HG03135 (cell line): ENCODE data around the gene SOHLH1.
"Not testable (repeated sequence)": the region's sequence is repeated elsewhere in the genome, so short reads cannot be mapped to it uniquely, and the experiment has no call there.

Experiments
- ATAC-seq: cut with Tn5 transposase; IDR thresholded peaks from one replicate; pipeline ENCODE4 v1.9.1; 2021; ENCODE audit warnings: mild to moderate bottlenecking, moderate library complexity; ENCODE audit not compliant: unreplicated experiment

Gene SOHLH1

DNA sequence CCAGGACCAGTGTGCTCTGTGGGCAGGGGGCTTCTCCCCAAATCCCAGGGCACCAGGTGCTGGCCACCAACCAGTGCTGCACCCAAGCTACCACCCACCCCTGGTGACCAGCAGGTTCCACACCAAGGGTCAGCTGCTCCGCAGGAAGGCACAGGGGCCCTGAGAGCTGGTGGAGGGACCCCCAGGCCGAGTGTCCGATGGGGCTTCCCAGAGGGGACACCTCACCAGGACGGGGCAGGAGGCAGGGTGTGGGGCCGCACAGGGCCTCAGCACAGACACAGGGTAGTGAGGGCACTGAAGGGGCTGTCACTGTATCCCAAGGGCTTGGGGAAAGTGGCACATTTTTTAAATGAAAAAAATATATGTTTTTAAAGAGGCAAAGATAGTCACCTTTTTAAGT lies 18.1 kb downstream of the SOHLH1 start:
- ATAC-seq = no peak

DNA sequence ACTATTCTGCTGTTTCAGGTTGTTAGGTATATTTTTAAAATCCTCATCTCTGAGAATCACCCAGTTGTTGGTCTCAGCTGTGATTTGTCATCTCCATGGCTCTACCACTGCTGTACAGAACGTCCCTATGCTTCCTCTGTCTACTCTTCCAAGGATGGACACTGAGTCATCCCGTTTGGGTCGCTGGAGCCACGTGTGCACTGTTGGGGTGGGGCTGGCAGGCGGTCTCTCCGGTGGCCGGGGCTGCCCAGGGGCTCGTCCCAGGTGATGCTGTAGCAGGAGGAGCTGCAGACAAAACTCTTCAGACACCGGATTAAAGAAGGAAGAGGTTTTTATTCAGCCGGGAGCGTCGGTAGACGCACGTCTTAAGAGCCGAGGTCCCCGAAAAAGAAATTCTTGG lies 19.2 kb downstream of the SOHLH1 start:
- no peak for ATAC-seq

DNA sequence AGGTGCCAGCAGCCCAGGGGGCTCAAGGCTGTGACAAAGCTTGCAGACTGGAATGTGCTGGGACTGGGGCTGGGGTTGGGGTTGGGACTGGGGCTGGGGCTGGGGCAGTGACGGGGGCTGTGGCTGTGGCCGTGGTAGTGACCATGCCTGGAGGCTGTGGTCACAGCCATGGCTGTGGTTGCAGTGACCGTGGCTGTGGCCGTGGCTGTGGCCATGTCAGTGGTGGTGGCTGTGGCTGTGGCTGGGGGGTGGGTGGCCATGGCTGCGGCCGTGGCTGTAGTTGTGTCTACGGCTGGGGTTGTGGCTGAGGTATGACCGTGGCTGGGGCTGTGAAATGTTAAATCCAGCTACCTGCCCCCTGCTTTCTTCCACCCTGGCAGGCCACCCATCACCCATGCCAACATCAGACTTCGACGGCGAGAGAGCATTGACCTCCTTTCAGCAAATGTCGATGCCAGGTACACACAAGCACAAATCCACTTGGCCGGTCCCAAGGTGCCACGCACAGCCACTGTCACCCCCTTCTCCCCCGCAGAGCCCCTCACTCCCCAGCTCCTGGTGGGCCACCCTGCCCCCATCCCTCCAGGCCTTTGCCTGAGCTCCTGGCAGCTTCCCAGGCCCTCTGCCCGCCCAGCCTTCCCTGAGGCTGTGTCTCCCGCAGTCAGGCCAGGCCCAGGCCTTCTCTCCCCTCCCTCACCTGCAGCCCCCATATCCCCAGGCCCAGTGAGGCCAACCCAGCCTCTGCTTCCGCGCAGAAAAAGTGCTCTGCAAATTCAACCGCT lies 20.9 kb downstream of the SOHLH1 start:
- no peak for ATAC-seq

DNA sequence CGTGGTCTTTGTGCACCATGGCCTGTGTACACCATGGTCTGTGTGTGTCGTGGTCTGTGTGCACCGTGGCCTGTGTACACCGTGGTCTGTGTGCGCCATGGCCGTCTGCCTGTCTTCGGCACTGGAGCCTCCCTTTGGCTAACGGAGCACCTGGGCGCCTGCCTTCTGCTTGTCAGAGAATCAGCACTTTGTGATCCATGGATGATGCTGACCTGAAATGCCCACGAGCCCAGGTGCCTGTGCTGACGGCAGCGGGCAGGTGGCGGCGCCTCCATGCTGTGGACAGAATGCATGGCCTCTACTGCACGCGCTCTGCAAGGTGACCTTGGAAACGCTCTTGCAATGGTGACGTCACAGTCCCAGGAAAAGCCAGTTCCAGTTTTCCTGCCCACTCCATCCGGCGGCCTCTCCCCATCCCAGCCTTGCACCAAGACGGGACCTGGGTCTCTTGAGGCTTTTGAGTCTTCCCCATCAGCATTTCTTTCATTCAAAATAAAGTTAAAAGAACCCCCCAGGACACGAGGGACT lies 21.6 kb downstream of the SOHLH1 start:
- no peak for ATAC-seq

DNA sequence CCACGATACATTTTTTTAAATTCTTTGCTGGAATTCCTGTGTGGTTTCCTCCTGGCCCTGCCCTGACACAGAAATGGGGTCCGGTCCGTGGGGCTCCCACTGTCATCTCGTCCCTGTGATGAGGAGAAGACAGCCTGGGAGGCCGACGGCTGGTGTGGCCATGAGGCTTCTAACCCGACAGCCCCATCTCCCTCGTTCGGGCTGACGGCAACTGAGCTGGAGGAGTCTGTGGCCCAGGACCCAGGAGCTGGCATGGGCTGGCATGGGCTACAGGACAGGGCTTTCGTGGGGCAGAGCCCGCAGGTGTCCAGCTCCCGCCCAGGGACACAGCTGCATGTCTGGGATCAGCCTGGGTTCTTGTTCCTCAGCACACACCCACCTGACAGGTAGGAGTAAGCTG lies 22.4 kb downstream of the SOHLH1 start:
- no peak for ATAC-seq

DNA sequence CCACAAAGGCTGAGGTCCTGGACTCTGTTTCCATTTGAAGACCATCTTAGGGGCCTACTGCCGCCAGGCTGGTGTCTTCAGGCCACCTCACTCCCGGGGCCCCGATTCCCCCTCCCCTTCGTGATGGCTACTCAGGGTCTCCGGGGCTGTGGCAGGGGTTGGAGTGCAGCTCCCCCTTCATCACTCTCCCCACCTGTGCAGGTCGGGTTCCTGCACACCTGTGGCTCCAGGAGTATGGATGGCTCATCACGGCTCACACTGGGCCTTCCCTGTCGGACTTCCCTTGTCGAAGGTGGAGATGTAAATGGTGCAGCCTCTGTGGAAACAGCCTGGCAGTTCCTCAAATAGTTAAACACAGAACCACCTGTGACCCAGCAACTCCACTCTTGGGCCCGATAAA lies 24.3 kb downstream of the SOHLH1 start:
- no peak for ATAC-seq

DNA sequence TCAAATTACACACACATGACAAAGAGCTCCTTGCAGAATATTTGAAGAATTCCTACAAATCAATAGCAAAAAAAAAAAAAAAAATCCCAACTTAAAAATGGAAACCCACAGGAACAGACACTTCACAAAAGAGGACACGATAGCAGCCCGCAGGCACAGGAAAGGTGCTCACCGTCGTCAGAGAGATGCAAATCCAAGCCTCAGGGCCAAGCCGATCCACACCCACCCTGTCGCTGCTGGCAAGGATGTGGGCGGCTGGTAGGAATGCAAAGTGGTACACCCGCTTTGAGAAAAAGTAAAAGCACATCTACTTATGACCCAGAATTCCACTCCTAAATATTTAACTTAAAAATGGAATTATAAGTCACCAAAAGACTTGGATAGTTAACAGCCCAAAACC lies 25.3 kb downstream of the SOHLH1 start:
- ATAC-seq = no peak

DNA sequence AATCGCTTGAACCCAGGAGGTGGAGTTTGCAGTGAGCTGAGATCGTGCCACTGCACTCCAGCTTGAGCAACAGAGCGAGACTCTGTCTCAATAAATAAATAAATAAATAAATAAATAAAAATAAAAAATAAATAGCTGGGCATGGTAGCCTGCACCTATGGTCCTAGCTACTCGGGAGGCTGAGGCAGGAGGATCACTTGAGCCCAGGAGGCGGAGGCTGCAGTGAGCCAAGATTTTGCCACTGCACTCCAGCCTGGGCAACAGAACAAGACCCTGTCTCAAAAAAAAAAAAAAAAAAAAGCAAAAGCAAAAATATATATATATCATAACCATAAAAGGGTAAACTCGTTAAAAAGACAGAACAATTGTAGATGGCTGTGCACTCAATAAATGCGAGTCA lies 26.5 kb downstream of the SOHLH1 start:
- not testable (repeated sequence) for ATAC-seq

DNA sequence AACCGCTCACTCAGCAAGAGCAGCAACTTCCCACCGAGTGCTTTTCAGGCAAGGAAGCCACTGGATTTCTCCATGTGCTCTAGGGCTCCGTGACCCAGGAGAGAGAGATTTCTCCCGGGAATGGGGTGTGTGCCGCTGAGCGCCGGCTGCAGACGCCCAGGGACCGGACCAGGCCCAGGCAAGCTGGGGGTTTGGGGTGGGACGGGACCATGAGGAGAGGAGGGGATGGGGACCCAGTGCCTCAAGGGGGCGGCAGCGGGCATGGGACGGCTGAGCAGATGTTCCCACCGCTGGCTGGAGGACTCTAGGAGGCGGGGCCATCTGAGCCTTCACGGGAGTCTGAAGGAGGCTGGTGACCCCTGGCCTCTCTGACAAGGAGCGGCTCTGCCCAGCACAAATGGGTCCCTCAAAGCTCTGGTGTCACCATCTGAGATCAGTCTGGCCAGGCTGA lies 27.7 kb downstream of the SOHLH1 start:
- no peak for ATAC-seq

DNA sequence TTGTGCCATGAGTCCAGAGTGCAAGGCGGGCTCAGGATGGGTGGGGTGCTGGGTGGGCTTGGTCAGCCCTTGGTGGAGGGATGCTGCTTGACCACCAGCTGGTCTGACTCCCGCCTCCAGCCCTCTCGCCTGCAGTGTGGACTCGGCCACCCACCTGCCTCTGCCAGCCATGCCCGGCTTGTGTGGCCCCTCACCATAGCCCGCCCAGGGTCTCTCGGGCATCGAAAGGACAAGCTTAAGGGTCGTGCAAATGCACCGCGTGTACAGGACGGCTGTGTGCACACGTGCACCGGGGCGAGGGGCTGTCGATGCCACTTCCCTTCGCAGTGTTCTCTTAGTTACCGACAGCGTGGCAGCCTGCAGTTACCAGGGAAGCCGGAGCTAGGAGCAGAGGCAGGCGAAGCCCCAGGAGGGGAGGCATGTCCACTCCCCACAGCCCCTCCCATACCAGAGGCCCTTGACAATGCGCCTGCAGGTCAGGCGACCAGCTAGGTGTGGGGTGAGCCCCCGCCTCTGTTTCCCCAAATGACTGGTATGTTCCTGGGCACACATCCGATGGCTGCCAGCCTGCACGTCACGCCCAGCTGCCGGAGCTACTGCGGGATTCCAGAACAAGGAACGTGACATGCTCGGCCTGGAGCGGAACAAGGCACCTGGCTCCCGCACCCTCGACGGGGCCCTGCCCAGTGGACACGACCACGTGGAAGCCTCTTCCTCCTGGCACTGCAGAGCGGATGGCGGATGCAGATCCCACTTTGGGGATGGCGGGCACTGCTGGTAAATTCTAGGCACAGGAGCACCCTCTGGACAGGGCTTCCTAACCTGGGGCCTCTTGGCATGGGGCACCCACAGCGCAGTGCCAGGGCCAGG lies 28.3 kb downstream of the SOHLH1 start:
- no peak for ATAC-seq

DNA sequence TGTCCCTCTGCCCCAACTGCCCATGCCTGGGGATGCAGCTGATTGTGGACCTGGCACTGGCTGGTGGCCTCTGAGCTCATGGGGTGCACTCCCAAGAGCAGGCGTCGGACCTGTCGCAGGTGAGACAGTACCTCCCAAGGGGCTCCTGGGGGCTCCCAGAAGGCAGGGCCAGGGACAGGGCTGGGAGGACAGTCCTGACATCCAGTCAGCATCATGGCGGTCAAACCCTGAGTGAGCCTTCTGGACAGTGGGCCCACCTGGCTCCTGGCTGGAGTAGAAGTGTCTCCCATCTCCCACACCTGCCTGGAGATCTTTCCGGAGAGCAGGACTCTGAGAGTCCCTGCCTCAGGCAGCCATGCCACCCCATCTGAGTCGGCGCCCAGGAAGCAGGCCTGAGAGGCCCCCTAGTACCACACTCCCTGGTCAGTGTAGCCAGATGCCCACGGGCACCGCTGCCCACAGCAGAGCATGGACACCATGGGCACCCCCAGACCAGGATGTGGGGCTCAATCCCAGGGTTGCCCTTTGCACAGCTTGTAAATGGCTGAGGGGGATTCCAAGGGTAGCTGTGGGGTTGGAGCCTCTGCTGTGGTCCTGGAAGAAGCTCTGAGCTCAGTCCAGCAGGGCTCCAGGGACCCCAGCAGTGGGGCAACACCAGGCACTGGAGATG lies 29.5 kb downstream of the SOHLH1 start:
- ATAC-seq = no peak

DNA sequence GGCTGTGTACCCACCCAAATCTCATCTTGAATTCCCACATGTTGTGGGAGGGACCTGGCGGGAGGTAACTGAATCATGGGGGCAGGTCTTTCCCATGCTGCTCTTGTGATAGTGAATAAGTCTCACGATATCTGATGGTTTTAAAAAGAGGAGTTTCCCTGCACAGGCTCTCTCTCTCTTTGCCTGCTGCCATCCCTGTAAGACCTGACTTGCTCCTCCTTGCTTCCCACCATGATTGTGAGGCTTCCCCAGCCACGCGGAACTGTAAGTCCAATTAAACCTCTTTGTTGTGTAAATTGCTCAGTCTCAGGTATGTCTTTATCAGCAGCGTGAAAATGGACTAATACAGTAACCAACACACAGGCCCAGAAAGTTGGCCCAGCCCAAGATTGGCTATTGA lies 30.3 kb downstream of the SOHLH1 start:
- ATAC-seq = not testable (repeated sequence)

DNA sequence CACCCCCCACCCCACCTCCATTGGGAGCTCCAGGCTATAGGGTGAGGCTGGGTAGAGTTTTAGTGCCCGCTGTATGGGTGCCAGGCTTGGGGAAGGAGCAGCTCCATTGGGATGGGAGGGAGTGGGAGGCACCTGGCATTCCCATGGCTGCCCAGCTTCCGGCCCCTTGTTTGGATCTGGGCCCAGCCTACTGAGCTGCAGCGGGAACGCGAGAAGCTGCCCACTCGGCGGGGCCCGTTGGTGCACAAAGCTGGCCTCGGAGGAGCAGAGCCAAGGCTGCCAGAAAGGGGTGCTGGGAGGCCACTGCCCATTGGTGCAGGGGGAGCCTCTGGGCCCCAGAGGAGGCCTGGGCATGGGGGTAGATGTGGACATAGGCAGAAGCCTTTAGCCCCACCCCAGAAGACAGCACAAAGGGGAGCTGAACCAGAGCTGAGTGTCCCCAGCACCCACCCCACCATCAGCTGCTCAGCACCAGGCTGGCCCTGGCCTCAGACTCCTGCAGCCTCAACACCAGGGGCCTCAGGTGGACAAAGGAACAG lies 31.7 kb downstream of the SOHLH1 start:
- no peak for ATAC-seq

DNA sequence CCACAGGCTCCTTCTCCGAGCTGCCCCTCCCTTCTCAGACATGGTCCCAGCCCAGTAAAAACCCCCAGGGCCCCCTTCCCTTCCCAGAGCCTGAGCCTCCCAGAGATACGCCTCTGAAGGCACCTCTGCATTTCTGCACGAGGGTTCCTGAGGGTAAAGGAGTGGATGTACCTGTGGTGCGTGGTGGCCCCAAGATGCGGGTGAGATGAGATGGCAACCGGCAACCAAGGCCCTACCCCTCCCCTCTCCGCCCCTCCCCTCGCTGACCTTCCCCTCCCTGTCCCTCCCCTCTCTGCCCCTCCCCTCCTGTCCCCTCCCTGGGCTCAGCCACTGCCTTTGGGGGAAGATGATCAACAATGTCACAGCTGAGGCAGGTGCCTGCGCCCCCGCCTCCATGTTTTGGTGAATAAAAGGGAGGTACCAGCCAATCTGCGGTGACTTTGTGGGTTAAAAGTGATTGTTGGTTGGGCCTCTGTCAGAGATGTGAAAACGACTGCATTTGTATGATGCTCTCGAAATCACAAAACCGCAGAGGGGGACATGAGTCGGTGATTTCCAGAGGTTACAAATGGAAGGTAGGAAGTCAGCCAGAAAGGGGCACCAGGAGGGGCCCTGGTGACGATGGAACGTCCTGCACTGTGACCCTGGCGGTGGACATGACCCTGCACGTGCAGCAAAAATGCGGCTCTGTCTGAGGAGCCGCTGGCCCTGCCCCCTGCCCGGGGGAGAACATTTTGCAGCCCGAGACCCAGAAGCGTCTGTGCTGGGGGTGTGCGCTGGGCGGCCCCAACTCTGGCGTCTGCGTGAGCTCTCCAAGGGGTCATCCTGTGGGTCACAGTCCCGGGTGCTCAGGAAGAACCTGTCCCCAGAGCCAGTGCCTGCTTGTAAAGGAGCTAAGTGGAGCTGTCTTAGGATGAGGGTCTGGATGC lies 32.5 kb downstream of the SOHLH1 start:
- no peak for ATAC-seq

DNA sequence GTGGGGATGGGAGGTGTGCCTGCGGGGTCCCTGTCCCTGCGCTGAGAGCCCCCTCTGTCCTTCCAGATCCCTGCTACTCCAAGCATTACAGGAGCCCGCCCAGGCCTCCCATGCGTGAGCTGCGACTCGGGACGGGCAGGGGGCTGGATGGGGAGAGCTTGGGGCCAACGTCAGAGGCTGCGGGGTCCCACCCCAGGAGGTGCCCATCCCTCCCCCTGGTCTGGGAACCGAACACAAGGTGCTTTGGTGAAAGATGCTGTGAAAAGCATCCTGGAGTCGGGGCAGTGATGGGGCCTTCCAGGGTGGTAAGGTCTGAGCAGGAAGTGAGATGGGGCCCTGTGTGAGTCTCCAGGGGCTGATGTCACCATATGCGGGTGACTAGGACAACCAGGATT lies 33.5 kb downstream of the SOHLH1 start:
- ATAC-seq = no peak

DNA sequence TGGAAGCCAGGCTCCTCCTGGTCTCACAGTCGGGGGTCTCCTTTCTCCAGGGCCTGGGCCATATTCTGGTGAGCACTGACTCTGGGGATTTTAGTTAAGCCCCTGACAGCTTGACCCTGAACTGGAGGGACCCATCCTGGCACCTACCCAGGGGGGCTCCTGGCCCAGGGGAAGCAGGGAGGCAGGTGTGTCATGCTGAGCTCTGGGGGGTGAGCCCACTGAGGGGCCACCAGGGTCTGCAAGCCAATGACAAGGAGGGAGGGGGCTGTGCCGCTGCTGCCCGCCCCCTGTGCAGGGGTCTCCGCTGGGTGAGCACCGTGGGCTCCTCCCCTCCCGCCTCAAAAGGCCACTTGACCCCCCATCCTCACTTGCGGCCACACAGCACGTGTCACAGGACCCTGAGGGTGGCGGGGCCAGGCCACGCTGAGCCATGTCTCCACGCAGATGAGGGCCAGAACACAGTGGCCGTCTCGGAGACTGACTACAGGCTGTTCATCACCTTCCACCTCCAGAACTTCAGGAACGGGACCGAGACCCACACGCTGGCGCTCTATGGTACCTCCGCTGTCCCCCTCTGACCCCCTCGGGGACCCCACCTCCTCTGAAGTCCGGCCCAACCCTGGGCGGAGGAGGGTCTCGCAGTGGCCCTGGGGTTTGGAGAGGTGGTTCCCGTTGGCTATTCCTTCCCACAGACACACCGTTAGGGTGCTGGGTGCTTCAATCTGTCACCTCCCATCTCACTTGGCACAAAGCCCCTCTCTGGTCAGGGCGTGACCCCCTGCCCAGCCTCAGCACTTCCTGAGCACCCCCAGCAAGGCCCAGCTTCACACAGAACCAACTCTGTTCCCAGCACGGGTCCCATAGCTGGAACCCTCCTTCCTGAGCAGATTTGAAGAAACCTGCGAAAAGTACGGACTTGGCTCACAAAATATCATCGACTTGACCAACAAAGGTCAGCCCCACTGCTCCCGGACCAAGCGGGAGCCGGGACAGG lies 34.2 kb downstream of the SOHLH1 start:
- no peak for ATAC-seq

DNA sequence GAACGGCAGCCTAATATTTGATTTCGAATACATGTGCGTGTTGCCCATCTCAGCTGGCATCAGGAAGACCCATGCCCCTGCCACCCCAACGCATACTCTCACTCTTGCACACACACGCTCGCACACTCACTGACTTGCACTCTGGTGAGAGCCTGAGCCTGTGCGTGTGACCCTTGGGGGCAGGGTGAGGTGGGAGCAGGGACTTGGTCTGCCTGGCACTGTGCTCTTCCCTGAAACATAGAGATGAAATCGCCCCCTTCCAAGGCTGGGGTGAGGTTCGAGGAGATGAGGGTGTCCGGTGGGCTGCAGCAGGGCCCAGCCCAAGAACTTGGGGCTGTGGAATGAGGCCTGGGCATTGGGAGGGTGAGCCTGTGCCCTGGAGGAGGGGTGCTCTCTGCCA lies 35.0 kb downstream of the SOHLH1 start:
- no peak for ATAC-seq

DNA sequence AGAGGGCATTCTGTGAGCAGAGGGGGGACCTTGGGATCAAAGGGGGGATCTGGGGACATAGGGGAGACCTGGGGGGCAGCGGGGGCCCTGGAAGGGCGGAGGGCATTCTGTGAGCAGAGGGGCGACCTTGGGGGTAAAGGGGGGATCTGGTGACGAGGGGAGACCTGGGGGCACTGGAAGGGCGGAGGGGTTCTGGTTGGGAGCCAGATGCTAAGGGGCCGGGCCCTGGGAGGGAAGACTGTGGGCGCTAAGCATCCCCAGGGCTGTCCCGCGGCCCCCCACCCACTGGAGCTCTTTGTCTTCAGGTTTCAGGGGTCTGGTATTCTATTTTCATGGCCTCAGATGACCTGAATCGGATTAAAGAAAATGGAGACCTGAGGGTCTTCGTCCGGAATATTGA lies 35.4 kb downstream of the SOHLH1 start:
- ATAC-seq = no peak

DNA sequence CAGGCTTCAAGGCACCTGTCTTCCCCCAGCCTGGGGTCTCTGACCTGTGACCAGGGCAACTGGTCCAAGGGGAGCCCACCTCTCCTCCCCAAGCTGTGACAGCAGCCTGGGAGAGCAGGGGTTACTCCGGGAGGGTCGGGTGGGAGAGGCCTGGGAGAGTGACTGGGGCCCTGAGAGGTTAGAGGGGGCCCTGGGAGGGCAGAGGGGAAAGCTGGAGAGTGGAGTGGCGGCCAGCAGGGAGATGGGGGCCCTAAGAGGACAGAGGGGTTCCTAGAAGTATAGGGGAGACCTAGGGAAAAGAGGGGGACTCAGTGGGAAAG lies 35.9 kb downstream of the SOHLH1 start:
- ATAC-seq = no peak
